NT2/D1 (cell line): Measurements from ENCODE around the gene ZSCAN10.

Experiments used
- SUZ12 ChIP-seq: IDR thresholded peaks from 2 replicates; pipeline ENCODE4 v1.6.1; 2011; ENCODE audit not compliant: insufficient read length, insufficient read depth; ENCODE audit errors: extremely low read depth
- YY1 ChIP-seq: IDR thresholded peaks from 2 replicates; pipeline ENCODE4 v1.6.1; 2011; ENCODE audit not compliant: insufficient read length, insufficient read depth
- ZNF274 ChIP-seq: IDR thresholded peaks from 2 replicates; pipeline ENCODE4 v1.6.1; 2011; ENCODE audit warnings: mild to moderate bottlenecking, low read depth, low read length

- no peak for TF ChIP-seq YY1
- no peak for TF ChIP-seq ZNF274
- no peak for TF ChIP-seq SUZ12
Measured at GRCh38 chr16:3101018-3101840, 2.1 kb upstream of the ZSCAN10 start.
